ENCODE measurements around the gene ATG5.
"Not testable (repeated sequence)": the region's sequence is repeated elsewhere in the genome, so short reads cannot be mapped to it uniquely, and the experiment has no call there.

ATG5 gene

DNA sequence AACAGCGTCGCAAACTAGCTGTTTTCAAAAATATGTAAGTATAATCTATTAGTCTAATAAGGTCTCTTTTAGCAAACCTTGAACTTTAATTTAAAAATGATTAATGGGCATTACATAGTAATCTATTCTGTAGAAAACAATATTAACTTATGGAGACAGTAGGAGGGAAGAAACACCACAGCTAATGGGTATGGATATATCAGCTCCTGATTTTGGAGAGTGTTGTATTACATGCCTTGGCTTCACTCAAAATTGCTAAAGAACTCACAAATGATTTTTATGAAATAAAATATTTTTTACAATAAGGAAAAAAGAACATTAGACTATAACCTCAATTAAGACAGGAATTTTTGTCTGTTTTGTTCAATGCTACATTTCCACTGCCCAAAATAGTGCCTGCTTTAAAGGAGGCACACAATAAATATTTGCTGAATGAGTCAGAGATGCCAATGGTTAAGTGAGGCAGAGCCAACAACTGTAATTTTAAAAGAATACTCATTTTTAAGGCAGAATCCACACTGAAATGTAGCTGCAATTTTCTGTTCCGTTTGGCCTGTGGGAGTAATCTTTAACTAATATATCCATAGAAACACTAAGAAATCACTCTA lies 15.7 kb downstream of the ATG5 start:
- no peak for DNase-seq

DNA sequence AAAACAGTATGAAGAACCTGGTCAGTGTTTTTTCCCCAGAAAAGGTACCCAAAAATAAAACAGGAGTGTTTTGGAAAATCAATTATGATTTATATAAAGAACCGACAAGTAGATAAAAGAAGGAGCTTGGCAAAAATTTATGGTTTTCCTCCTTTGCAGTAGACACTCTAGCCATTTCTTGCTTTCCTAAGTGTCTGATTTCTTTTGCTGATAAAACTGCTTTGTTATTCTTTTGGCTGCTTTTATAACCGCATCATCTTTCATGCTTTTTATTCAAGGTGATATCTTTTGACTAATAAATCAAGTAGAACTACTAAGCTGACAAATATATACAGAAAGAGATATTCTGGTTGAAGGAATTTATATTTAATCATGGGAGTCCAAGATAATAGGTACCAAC lies 16.6 kb downstream of the ATG5 start:
- DNase-seq: no peak

DNA sequence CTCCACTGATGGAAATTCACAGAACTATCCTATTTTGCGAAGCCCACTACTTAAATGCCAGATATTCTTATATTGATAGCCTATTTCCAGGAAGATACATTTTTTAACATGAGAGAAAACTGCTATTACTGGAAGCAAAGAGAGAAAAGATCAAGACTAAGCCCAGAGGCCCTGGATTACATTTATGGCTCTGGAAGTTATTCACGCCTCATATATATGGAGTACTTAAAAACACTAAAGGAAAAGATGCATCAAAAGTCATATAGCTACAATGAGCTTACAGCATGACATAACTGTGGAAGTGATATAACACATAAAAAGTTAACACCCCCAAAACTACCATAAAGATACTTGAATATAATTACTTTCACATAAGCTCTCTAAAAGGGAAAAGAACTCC lies 19.8 kb downstream of the ATG5 start:
- DNase-seq: no peak

DNA sequence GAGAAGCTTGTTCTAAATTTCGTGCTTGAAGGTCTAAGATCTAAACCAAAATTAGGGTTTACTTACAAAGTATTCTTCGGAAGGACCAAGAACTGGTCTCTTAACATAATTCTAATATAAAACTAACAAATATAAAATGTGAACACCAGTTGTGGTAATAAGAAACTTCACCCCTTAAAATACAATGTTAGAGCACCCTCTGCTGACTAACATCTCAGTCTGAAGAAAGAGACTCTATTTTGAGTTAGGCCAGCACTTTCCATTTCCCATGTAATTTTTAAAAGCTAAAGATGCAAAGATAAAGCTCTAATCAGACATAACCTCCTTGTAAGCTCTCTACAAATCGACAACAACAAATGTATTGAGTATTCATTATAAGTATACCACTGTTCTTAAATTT lies 24.6 kb downstream of the ATG5 start:
- no peak for DNase-seq

DNA sequence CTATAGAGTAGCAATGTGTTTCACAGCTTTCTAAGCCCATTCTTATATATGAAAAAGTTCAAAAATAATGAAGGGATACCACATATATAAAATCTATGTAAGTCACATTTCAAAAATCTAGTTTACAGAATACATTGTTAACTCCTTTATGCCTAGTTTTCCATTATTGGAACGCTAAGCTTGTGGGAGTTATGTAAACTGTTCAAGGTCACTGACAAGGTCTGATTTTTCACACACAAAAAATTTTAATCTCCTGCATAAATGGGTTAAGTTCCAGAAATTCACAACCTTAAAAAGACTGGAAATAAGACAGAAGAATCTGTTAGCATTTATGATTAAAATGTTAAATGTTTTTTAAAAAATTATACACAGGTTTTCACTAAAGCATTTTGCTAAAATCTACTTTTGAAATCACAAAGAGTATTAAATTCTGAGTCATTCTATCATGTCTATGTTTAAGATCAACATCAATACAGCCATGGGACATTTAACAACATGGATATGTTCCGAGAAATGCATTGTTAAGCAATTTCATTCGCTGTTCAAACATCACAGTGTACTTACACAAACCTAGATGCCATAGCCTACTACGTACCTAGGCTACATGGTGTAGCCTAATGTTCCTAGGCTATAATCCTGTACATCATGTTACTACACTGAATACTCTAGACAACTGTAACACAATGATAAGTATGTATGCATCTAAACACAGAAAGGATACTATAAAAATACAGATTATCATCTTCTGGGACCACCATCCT lies 25.4 kb downstream of the ATG5 start:
- no peak for DNase-seq

DNA sequence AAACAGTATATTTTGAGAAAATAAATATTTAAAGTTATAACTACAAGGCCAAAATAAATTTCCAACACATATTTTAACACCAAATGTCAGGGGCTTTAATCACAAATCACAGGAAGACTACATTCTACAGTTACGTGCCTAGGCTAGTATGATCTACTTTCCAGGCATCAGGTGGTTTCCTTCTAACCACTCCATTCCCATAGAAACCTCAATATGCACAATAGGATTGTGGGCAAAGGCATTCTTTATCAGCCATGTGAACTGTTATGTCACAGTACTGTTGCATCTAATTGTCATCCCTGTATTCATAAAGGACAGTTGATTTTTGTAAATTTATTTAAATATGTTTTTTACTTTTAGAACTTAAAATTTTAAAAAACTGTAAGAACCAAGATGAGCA lies 32.4 kb downstream of the ATG5 start:
- DNase-seq: no peak

DNA sequence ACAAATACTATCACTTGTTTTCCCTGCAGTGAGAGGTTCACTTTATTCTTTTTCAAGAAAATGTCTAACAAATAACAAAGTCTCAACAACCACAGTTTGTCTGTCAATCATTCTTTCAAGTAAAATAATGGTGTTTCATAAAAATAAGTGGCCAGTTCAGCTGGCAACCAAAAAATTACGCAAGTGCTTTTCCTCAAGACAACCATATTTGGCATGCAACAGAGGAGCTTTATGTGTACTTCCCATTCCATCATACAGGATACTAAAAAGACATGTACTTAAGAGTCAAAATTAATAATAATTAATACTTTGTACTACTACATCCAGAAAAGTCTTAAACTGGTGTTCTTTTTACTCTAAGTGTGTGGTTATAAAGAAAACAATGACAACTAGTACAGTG lies 34.6 kb downstream of the ATG5 start:
- no peak for DNase-seq

DNA sequence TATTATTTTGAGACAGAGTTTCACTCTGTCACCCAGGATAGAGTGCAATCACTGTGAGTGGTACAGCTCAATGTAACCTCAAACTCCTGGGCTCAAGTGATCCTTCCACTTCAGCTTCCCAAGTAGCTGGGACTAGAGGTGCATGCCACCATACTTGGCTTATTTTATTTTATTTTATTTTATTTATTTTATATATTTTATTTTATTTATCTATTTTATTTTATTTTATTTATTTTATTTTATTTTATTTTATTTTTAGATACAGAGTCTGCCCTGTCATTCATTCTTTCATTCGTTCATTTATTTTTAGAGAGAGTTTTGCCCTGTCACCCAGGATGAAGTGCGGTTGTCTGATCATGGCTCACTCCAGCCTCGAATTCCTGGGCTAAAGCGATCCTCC lies 35.5 kb downstream of the ATG5 start:
- no peak for DNase-seq

DNA sequence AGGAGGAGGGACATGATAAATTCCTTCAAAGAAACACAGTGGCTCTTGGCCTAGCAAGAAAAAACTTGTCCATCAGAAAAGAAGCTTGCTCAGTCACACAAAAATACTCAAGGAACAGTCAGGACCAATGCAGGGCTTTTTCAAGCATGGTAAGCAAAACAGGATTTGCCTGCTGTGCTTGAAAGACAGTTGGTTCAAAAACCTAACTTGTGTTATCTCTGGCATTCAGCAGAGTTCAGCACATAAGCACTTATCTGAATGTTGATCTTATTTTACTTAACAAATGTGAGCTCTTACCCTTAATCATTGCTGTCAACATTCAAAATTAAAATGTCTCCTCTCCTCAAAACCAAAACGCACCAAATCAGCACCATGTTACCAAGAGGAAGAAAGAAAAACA lies 38.3 kb downstream of the ATG5 start:
- DNase-seq: no peak

DNA sequence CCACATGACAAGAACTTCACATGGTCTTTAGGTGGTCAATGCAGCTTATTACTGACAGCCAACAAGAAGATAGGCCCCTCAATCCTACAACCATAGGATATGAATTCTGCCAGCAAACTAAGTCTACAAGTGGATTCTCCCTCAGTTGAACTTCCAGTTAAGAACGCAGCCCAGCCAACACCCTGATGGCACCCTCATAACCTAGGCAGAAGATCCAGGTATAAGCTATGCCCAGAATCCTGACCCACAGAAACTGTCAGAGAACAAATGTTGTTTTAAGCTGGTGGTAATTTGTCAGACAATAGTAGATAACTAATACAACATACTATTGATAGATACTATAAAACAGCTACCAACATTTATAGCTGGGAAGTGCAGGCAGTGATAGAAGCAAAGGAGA lies 38.8 kb downstream of the ATG5 start:
- no peak for DNase-seq

DNA sequence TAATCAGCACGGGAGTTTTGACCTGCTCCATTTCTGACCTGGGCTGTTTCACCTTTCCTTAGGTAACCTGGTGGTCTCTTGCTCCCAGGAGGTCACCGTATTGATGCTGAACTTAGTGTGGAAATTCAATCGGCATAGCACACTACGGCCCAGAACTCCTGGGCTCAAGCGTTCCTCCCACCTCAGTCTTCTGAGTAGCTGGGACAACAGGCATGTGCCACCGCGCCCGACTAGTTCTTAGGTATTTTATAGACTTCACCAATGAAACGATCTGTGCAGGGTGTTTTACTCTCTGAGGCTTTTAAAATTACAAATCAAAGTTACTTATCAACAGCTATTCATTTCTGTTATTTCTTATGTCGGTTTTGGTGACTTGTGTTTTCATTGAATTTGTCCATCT lies 42.1 kb downstream of the ATG5 start:
- DNase-seq: no peak

DNA sequence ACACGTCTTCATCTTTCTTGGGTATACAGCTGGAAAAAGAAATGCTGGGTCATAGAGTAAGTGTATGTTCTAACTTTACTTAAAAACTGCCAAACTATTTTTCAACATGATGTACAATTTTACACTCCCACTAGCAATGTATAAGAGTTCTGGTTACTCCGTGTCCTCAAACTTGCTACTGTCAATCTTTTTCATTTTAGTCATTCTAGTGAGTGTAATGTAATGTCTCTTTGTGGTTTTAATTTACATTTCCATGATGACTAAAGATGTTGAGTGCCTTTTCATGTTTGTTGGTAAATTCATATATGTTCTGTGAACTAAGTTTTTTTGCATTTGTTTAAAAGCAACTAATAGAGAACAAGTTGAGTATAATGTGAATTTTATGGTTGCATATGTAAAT lies 43.9 kb downstream of the ATG5 start:
- DNase-seq: no peak

DNA sequence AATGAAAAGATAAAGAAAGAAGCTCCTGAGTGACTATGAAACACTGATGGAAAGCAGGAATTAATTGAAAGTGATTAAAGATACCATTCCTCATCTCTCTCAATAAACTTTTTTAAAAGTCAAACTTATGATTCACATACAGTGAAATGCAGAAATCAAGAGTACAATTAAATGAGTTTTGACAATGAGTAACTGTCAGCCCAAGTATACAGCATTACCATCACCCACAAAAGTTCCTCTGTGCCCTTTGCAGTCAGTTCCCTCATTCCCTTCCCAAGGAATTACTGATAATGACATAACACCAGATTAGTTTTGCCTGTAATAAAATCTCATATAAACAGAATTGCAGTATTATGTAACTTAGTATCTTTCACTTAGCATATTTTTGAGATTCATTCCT lies 44.5 kb downstream of the ATG5 start:
- DNase-seq: no peak

DNA sequence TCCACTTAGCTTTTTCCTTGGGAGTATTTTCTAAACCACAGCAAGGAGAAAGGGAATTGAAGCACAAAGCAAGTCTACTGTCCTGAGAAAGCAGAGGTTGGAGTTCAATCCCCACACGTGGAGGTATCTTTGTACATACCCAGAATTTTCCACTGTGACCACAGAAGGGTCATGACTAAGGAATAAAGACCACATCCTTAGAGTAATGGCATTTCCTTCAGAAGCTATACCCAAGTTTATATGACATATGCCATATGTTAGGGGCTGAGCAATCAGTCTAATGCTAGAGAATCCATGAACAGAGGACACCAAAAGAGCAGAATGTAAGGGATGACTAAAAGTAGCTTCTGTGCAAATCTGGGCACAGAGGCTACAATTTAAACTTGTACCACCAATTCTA lies 46.4 kb downstream of the ATG5 start:
- DNase-seq: no peak

DNA sequence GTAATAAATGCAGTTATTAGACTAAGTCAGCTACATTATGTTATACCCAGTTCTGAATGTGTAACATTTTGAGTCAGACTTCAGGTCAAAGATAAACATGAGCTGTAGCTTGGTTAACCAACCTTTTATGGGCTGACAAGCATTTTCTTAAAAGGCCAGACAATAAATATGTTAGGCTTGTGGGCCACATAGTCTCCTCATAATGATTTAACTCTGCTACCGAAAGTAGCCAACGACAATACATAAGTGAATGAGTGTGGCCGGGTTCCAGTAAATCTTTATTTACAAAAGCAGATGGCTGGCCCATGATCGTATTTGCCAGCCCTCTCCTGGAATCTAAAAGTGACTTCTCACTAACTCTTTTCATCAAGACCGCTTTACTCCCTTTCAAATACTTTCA lies 49.9 kb downstream of the ATG5 start:
- DNase-seq: no peak

DNA sequence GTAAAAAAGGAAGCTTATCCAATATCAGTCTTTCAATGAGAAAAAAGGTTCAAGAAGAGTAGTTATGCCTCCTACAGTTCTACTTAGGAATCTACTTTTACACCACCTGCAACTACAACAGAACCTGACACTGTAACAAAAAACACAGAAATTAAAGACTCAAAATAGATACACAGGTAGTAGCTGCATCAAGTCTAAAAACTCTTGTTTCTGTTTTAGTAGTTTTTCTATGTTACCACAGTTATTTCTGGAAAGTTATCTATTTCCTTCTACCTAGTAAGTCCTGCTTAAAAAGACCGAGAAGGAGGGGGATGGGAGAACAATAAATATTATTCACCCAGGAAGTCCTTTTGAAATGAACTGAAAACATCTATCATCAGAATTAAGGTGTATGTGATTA lies 52.5 kb downstream of the ATG5 start:
- no peak for DNase-seq

DNA sequence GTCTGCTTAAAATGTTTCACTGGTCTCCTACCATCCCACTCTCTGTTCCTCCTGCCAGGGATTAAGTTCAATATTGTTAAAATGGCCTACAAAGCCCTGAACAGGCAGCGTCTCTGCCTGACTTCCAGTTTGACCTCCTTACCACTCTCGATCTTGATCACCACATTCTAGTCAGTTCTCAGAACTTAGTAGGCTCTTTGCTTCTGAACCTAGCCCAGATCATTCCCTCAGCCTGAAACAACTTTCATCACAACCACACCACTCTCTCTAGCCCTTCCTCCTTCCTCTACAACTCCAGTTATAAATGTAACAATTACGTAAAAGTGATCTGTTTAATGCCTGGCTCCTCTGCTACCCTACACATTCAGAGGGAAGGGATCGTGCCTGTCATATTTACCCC lies 53.3 kb downstream of the ATG5 start:
- DNase-seq: no peak

DNA sequence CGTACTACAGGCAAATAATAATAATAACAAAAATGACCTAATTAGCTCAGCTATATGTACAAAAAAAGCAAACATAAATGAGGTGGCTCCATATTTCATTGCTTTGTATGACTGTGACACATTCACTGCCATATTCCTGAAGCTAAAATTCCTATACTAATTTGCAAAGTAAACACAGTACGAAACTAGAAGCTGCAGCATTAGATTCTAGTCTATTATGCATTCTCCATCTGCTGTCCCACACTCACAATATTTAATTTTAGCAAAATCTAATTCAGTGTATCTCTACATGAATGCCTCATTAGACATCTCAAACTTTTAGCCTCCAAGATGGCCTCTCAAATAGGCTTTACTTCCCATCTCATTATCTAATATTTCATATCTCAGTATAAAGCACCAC lies 55.1 kb downstream of the ATG5 start:
- DNase-seq: no peak

DNA sequence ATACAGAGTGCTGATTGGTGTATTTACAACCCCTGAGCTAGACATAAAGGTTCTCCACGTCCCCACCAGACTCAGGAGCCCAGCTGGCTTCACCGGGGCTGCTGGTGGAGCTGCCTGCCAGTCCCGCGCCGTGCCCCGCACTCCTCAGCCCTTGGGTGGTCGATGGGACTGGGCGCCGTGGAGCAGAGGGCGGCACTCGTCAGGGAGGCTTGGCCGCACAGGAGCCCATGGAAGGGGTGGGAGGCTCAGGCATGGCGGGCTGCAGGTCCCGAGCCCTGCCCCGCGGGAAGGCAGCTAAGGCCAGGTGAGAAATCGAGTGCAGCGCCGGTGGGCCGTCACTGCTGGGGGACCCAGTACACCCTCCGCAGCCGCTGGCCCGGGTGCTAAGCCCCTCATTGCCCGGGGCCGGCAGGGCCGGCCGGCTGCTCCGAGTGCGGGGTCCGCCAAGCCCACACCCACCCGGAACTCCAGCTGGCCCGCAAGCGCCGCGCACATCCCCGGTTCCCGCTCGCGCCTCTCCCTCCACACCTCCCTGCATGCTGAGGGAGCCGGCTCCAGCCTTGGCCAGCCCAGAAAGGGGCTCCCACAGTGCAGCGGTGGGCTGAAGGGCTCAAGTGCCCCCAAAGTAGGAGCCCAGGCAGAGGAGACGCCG lies 56.2 kb downstream of the ATG5 start:
- DNase-seq: not testable (repeated sequence)

DNA sequence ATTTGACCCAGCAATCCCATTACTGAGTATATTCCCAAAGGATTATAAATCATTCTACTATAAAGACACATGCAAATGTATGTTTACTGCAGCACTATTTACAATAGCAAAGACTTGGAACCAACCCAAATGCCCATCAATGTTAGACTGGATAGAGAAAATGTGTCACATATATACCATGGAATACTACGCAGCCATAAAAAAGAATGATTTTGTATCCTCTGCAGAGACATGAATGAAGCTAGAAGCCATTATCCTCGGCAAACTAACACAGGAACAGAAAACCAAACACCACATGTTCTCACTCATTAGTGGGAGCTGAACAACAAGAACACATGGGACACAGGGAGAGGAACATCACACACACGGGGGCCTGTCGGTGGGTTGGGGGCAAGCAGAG lies 57.1 kb downstream of the ATG5 start:
- not testable (repeated sequence) for DNase-seq

DNA sequence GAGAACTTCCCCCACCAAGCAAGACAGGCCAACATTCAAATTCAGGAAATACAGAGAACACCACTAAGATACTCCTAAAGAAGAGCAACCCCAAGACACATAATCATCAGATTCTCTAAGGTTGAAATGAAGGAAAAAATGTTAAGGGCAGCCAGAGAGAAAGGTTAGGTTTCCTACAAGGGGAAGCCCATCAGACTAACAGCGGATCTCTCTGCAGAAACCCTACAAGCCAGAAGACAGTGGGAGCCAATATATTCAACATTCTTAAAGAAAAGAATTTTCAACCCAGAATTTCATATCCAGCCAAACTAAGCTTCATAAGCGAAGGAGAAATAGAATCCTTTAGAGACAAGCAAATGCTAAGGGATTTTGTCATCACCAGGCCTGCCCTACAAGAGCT lies 61.1 kb downstream of the ATG5 start:
- not testable (repeated sequence) for DNase-seq

DNA sequence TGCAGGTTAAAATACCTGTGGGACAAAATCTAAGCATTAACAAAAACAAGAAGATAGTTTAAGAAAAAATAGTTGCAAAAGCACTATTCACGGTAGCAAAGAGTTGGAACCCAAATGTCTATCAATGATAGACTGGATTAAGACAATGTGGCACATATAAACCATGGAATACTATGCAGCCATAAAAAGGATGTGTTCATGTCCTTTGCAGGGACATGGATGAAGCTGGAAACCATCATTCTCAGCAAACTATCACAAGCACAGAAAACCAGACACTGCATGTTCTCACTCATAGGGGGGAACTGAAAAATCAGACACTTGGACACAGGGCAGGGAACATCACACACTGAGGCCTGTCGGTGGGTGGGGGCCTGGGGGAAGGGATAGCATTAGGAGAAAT lies 65.8 kb downstream of the ATG5 start:
- DNase-seq: not testable (repeated sequence)

DNA sequence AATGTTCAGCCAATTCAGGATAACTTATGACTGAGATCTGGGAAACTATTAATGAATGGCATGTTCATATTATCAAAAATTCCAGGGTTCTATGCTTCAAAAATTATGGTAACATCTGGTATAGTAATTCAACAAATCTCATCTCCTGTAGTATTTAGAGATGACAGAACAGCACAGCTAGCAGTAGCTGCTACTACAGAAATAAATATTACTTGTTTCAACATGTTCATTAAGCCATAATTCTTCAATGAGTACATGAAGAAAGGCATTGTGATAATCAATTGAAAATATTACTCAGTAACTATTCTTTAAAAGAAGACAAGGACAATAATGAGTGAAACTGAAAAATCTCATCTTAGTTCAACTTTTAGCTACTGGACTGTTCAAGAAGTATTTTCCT lies 66.8 kb downstream of the ATG5 start:
- DNase-seq: no peak

DNA sequence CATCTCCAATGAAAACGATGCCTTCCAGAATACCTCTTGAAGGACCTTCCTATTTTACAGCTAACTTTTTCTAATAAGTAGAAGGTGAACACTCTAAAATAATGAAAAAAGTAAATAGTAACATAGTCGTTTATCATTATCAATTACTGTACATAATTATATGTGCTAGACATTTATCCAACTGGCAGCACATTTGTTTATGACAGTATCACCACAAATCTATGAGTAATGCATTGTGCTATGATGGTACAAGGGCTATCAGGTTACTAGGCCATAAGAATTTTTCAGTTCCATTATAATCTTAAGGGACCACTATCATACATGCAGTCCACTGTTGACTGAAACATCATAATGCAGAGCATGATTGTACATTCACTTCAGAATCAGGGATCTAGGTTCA lies 68.4 kb downstream of the ATG5 start:
- no peak for DNase-seq
